ENCODE measurements around the gene PSME4.
"Not testable (repeated sequence)": the region's sequence is repeated elsewhere in the genome, so short reads cannot be mapped to it uniquely, and the experiment has no call there.

The PSME4 gene

DNA sequence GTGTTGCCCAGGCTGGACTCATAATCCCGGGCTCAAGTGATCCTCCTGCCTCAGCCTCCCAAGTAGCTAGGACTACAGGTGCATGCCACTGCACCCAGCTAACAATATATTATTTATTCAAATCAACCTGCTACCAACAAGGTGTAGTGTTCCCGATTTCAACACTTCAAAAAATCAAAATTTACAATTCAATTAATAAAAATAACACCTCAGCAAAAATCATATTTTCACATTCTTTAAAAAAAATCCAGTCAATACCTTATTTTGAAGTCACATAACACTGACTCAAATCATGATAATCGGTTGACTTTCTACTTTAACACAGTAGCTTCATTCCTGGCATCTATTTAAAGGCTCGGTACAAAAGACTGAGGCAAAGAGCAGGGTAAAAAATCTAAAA lies 118.3 kb downstream of the PSME4 start:
- Histone ChIP-seq H3K27ac (ENCODE audit: low read depth, low read length) (no peak overlapping the region), H3K4me1 (ENCODE audit: control insufficient read depth in 5 of 5, insufficient read depth in 5 of 5, low read length in 5 of 5) (peaks cover 0 to 7% (median 2%) of the 10 kb centered on the region in 5 donors), H3K9me3 (ENCODE audit: control insufficient read depth in 5 of 5, low read length in 5 of 5) (no peaks in the 10 kb centered on the region), H3K4me3 (ENCODE audit: low read depth in 1 of 5, low read length in 5 of 5) (no peak overlapping the region), H3K9ac (ENCODE audit: low read length in 5 of 5) (no peak overlapping the region), H3K36me3 (ENCODE audit: control insufficient read depth in 5 of 5, insufficient read depth in 5 of 5, low read length in 5 of 5) (peaks cover 0 to 17% (median 15%) of the 10 kb centered on the region in 5 donors), H3K27me3 (ENCODE audit: control insufficient read depth in 5 of 5, insufficient read depth in 4 of 5, low read length in 5 of 5) (no peaks in the 10 kb centered on the region)

DNA sequence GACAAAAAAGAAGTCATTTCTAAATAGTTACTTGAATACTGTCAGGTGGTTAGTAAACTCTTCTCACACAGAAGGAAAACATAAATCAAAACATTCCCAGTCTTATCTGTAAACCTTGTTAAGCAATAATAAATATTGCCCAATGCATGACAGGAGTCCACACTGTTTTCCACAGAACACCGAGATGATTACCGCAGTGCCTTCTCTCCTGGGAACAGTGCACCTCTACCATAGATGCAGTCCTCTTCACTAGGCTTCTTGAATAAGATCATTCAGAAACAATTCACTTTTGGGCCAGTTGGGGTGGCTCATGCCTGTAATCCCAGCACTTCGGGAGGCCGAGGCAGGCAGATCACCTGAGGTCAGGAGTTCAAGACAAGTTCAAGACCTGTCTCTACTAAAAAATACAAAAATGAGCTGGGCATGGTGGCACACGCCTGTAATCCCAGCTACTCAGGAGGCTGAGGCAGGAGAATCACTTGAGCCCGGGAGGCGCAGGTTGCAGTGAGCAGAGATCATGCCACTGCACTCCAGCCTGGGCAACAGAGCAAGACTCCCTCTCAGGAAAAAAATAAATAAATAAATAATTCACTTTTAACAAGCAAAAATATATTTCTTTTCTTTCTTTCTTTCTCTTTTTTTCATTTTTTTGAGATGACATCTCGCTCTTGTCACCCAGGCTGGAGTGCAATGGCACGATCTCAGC lies 119.6 kb downstream of the PSME4 start:
- H3K36me3 ChIP-seq (ENCODE audit: control insufficient read depth in 5 of 5, insufficient read depth in 5 of 5, low read length in 5 of 5), result peaks cover 0 to 17% (median 15%) of the 10 kb centered on the region in 5 donors
- not testable (repeated sequence) for H3K27ac ChIP-seq (ENCODE audit: low read depth, low read length); H3K4me3 ChIP-seq (ENCODE audit: low read depth in 1 of 5, low read length in 5 of 5); H3K4me1 ChIP-seq (ENCODE audit: control insufficient read depth in 5 of 5, insufficient read depth in 5 of 5, low read length in 5 of 5); H3K27me3 ChIP-seq (ENCODE audit: control insufficient read depth in 5 of 5, insufficient read depth in 4 of 5, low read length in 5 of 5); H3K9ac ChIP-seq (ENCODE audit: low read length in 5 of 5); H3K9me3 ChIP-seq (ENCODE audit: control insufficient read depth in 5 of 5, low read length in 5 of 5)

DNA sequence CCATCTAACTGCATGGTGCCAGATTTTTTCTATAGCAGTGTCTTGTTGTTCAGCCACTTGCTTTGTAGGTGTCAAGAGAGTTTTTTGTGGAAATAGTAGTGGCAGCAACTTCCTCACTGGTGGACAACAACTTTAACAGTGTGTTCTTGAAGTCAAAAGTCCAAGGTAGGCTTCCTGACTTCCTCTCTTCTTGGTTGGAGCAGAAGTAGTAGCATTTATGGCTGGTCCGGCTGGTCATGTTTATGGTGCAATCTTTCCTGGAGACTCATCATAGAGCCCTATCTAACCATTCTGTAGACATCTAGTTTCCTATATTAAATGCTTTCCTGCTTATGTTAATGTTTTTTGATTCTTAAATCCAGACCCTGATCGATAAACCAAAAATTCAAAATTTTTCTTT lies 122.7 kb downstream of the PSME4 start:
- Histone ChIP-seq H3K27me3 (ENCODE audit: control insufficient read depth in 5 of 5, insufficient read depth in 4 of 5, low read length in 5 of 5) (no peaks in the 10 kb centered on the region), H3K27ac (ENCODE audit: low read depth, low read length) (no peak overlapping the region), H3K4me3 (ENCODE audit: low read depth in 1 of 5, low read length in 5 of 5) (no peak overlapping the region), H3K36me3 (ENCODE audit: control insufficient read depth in 5 of 5, insufficient read depth in 5 of 5, low read length in 5 of 5) (peaks cover 0 to 1% (median 0%) of the 10 kb centered on the region in 5 donors), H3K4me1 (ENCODE audit: control insufficient read depth in 5 of 5, insufficient read depth in 5 of 5, low read length in 5 of 5) (peaks cover 0 to 7% (median 0%) of the 10 kb centered on the region in 5 donors), H3K9me3 (ENCODE audit: control insufficient read depth in 5 of 5, low read length in 5 of 5) (no peaks in the 10 kb centered on the region), H3K9ac (ENCODE audit: low read length in 5 of 5) (no peak overlapping the region)

DNA sequence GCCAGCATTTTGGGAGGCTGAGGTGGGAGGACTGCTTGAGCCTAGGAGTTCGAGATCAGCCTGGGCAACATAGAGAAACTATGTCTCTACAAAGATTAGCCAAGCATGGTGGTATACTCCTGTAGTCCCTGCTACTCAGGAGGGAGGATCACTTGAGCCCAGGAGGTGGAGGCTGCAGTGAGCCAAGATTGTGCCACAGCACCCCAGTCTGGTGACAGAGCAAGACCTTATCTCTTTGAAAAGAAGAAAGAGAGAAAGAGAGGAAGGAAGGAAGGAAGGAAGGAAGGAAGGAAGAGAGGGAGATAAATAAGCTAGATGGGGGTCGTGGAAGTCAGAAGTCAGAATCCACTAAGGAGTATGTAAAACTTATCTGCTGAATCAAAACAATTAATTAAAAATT lies 127.2 kb downstream of the PSME4 start:
- Histone ChIP-seq H3K36me3 (ENCODE audit: control insufficient read depth in 5 of 5, insufficient read depth in 5 of 5, low read length in 5 of 5) (no peaks in the 10 kb centered on the region), H3K4me3 (ENCODE audit: low read depth in 1 of 5, low read length in 5 of 5) (no peak overlapping the region), H3K9ac (ENCODE audit: low read length in 5 of 5) (no peak overlapping the region)

DNA sequence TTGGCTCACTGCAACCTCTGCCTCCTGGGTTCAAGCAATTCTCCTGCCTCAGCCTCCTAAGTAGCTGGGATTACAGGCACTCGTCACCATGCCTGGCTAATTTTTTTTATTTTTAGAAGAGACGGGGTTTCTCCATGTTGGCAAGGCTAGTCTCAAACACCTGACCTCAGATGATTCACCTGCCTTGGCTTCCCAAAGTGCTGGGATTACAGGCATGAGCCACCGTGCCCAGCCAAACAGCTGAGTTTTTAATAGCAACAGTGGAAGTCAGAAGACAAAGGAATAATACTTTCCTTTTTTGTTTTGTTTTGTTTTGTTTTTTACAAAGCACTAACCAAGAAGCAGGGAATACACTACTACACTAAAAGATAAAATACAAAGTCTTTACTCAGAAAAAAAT lies 127.9 kb downstream of the PSME4 start:
- H3K4me1 ChIP-seq (ENCODE audit: control insufficient read depth in 5 of 5, insufficient read depth in 5 of 5, low read length in 5 of 5), result no peaks in the 10 kb centered on the region
- H3K27me3 ChIP-seq (ENCODE audit: control insufficient read depth in 5 of 5, insufficient read depth in 4 of 5, low read length in 5 of 5), result no peaks in the 10 kb centered on the region
- no peak overlapping the region for H3K27ac ChIP-seq (ENCODE audit: low read depth, low read length)
- H3K9me3 ChIP-seq (ENCODE audit: control insufficient read depth in 5 of 5, low read length in 5 of 5), result no peaks in the 10 kb centered on the region
- peaks cover 0 to 2% (median 0%) of the 10 kb centered on the region in 5 donors for H3K36me3 ChIP-seq (ENCODE audit: control insufficient read depth in 5 of 5, insufficient read depth in 5 of 5, low read length in 5 of 5)
- H3K4me3 ChIP-seq (ENCODE audit: low read depth in 1 of 5, low read length in 5 of 5), result no peak overlapping the region
- no peak overlapping the region for H3K9ac ChIP-seq (ENCODE audit: low read length in 5 of 5)

More for the DNA sequence above, 127.2 kb downstream of the PSME4 start:
- no peak overlapping the region for H3K27ac ChIP-seq (ENCODE audit: low read depth, low read length)
- no peaks in the 10 kb centered on the region for H3K4me1 ChIP-seq (ENCODE audit: control insufficient read depth in 5 of 5, insufficient read depth in 5 of 5, low read length in 5 of 5)
- no peaks in the 10 kb centered on the region for H3K27me3 ChIP-seq (ENCODE audit: control insufficient read depth in 5 of 5, insufficient read depth in 4 of 5, low read length in 5 of 5)
- no peaks in the 10 kb centered on the region for H3K9me3 ChIP-seq (ENCODE audit: control insufficient read depth in 5 of 5, low read length in 5 of 5)

DNA sequence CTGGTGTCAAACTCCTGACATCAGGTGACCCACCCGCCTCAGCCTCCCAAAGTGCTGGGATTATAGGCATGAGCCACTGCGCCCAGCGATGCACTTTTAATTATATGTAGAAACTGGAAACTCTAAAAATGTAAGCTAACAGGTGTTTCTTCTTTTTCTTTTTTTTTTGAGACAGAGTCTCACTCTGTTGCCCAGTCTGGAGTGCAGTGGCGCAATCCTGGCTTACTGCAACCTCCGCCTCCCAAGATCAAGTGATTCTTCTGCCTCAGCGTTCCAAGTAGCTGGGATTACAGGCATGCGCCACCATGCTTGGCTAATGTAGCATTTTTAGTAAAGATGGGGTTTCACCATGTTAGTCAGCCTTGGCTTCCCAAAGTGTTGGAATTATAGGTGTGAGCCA lies 129.1 kb downstream of the PSME4 start:
- H3K9ac ChIP-seq (ENCODE audit: low read length in 5 of 5); H3K4me1 ChIP-seq (ENCODE audit: control insufficient read depth in 5 of 5, insufficient read depth in 5 of 5, low read length in 5 of 5); H3K27me3 ChIP-seq (ENCODE audit: control insufficient read depth in 5 of 5, insufficient read depth in 4 of 5, low read length in 5 of 5); H3K36me3 ChIP-seq (ENCODE audit: control insufficient read depth in 5 of 5, insufficient read depth in 5 of 5, low read length in 5 of 5); H3K4me3 ChIP-seq (ENCODE audit: low read depth in 1 of 5, low read length in 5 of 5); H3K27ac ChIP-seq (ENCODE audit: low read depth, low read length); H3K9me3 ChIP-seq (ENCODE audit: control insufficient read depth in 5 of 5, low read length in 5 of 5): not testable (repeated sequence)

DNA sequence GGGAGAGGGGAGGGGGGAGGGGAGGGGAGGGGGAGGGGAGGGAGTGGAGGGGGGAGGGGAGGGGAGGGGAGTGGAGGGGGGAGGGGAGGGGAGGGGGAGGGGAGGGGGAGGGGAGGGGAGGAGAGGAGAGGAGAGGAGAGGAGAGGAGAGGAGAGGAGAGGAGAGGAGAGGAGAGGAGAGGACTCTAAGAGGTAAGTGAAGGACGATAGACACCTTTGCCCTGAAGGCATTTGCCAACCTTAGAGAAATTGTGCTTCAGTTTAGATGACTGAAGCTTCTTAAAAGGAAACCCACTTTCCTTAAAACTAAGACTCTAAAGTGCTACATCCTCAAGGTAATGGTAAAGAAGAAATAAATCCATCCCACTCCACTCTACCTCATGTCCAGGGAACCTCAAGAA lies 130.2 kb downstream of the PSME4 start:
- Histone ChIP-seq H3K4me3 (ENCODE audit: low read depth in 1 of 5, low read length in 5 of 5) (no peak overlapping the region), H3K4me1 (ENCODE audit: control insufficient read depth in 5 of 5, insufficient read depth in 5 of 5, low read length in 5 of 5) (no peaks in the 10 kb centered on the region), H3K9me3 (ENCODE audit: control insufficient read depth in 5 of 5, low read length in 5 of 5) (no peaks in the 10 kb centered on the region), H3K9ac (ENCODE audit: low read length in 5 of 5) (no peak overlapping the region), H3K36me3 (ENCODE audit: control insufficient read depth in 5 of 5, insufficient read depth in 5 of 5, low read length in 5 of 5) (peaks cover 0 to 5% (median 2%) of the 10 kb centered on the region in 5 donors), H3K27ac (ENCODE audit: low read depth, low read length) (no peak overlapping the region), H3K27me3 (ENCODE audit: control insufficient read depth in 5 of 5, insufficient read depth in 4 of 5, low read length in 5 of 5) (no peaks in the 10 kb centered on the region)

DNA sequence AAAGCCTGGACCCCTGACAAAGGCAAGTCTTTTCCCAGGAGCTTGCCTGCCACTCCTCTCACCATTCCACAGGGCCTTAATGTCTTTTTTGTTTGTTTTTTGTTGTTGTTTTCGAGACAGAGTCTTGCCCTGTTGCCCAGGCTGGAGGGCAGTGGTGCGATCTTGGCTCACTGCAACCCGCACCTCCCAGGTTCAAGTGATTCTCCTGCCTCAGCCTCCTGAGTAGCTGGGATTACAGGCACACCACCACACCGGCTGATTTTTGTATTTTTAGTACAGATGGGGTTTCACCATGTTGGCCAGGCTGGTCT lies 140.9 kb downstream of the PSME4 start:
- H3K4me1 ChIP-seq (ENCODE audit: control insufficient read depth in 5 of 5, insufficient read depth in 5 of 5, low read length in 5 of 5), result peaks cover 0 to 25% (median 10%) of the 10 kb centered on the region in 5 donors
- not testable (repeated sequence) for H3K36me3 ChIP-seq (ENCODE audit: control insufficient read depth in 5 of 5, insufficient read depth in 5 of 5, low read length in 5 of 5); H3K9me3 ChIP-seq (ENCODE audit: control insufficient read depth in 5 of 5, low read length in 5 of 5); H3K4me3 ChIP-seq (ENCODE audit: low read depth in 1 of 5, low read length in 5 of 5); H3K27me3 ChIP-seq (ENCODE audit: control insufficient read depth in 5 of 5, insufficient read depth in 4 of 5, low read length in 5 of 5); H3K9ac ChIP-seq (ENCODE audit: low read length in 5 of 5); H3K27ac ChIP-seq (ENCODE audit: low read depth, low read length)

DNA sequence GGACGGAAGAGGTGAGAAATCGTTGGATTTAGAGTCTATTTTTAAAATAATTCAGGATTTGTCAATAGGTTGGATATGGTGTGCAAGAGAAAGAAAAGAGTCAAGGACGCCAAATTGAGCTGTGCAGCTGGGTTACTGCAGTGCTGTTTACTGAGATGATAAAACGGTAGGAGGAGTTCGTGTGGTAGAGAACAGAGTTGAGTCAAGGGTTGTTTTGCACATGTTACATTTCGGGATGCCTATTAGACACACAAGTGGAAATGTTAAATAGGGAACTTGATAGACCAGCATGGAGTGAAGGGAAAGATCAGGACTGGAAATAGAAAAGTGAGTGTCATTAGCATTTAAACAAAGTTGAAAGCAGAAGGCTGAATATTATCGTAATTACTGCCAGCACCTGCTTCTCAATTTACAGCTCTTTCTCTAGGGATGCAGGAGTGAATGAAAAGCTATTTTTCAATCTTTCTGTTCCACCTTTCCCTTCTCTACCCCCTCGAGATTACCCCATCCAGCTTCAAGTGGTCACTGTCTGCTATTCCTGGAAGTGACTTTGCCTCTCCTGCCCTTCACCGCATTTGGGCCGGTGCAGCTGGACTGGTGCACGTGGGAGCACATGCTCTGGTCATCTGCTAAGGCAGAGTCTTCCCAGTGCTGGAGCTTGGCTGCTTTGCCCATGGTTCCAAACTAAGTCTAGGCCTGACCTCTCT lies 141.4 kb downstream of the PSME4 start:
- no peaks in the 10 kb centered on the region for H3K27me3 ChIP-seq (ENCODE audit: control insufficient read depth in 5 of 5, insufficient read depth in 4 of 5, low read length in 5 of 5)
- H3K4me1 ChIP-seq (ENCODE audit: control insufficient read depth in 5 of 5, insufficient read depth in 5 of 5, low read length in 5 of 5), result peaks cover 0 to 25% (median 10%) of the 10 kb centered on the region in 5 donors
- peaks cover 0 to 8% (median 3%) of the 10 kb centered on the region in 5 donors for H3K36me3 ChIP-seq (ENCODE audit: control insufficient read depth in 5 of 5, insufficient read depth in 5 of 5, low read length in 5 of 5)
- no peak overlapping the region for H3K9ac ChIP-seq (ENCODE audit: low read length in 5 of 5)
- H3K9me3 ChIP-seq (ENCODE audit: control insufficient read depth in 5 of 5, low read length in 5 of 5), result peaks cover 0 to 3% (median 0%) of the 10 kb centered on the region in 5 donors
- H3K4me3 ChIP-seq (ENCODE audit: low read depth in 1 of 5, low read length in 5 of 5), result no peak overlapping the region
- no peak overlapping the region for H3K27ac ChIP-seq (ENCODE audit: low read depth, low read length)

DNA sequence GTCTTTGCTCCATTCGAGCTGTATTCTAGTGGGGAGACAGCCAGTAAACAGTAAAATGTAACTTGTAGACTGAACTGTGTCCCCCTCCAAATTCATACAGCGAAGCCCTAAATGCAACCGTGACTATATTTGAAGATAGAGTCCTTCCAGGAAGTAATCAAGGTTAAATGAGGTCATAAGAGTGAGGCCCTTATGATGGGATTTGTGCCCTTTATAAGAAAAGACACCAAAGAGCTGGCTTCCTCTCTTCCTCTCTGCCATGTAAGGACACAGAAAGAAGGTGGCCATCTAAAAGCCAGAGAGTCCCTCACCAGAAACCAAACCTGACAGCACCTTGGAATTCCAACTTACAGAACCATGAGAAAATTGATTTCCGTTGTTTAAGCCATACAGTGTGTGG lies 142.5 kb downstream of the PSME4 start:
- H3K27me3 ChIP-seq (ENCODE audit: control insufficient read depth in 5 of 5, insufficient read depth in 4 of 5, low read length in 5 of 5), result no peaks in the 10 kb centered on the region
- H3K9me3 ChIP-seq (ENCODE audit: control insufficient read depth in 5 of 5, low read length in 5 of 5), result peaks cover 0 to 3% (median 0%) of the 10 kb centered on the region in 5 donors
- H3K4me3 ChIP-seq (ENCODE audit: low read depth in 1 of 5, low read length in 5 of 5), result no peak overlapping the region
- peaks cover 0 to 6% (median 3%) of the 10 kb centered on the region in 5 donors for H3K36me3 ChIP-seq (ENCODE audit: control insufficient read depth in 5 of 5, insufficient read depth in 5 of 5, low read length in 5 of 5)
- H3K4me1 ChIP-seq (ENCODE audit: control insufficient read depth in 5 of 5, insufficient read depth in 5 of 5, low read length in 5 of 5), result peaks cover 0 to 25% (median 10%) of the 10 kb centered on the region in 5 donors
- H3K27ac ChIP-seq (ENCODE audit: low read depth, low read length), result no peak overlapping the region
- no peak overlapping the region for H3K9ac ChIP-seq (ENCODE audit: low read length in 5 of 5)

All from subcutaneous abdominal adipose tissue (tissue), 5 donors.